ENCODE results near the gene SCARB2. TPM values are rescaled to one million over a fixed set of nuclear protein-coding genes. Genes with fewer than 3 reads are reported as not detected.
A peak's percentile ranks its signal among the peaks of the same experiment; 100 is the strongest.

Gene SCARB2
- total RNA-seq, 1 donor from 2014 or later = 145 TPM

DNA sequence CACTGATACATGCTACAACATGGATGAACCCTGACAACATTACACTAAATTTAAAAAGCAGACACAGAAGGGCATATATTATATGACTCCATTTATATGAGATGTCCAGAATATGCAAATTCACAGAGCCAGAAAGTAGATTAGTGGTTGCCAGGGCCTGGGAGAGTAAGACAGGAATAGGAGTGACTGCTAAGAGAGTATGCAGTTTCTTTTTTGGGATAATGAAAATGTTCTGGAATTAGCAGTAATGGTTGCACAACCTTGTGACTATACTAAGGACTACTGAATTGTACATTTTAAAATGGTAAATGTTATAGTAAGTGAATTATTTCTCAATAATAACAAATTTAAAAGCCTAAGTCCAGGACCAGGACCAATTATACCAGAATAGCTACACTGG is 35.9 kb downstream of the SCARB2 start:
- no peak for ATAC-seq
- intact Hi-C loops (cut with DNase I) = no loop called here
- DNase-seq (ENCODE audit: low spot score) = no peak

DNA sequence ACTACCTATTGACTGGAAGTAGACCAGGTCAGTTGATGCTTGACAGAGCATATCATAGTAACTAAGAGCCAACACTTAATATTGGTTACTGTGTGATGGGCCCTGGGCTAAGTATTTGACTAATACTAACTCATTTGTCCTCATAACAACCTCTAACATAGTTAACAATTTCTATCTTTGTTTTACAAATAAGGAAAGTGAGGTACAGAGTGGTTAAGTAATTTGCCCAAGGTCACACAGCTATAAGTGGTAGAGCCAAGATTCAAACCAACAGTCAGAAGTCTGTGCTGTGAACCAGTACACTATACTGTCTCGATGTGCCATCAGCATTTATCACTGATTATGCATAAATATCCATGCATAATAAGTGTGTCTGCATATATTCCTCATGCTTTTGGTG is 38.3 kb downstream of the SCARB2 start:
- DNase-seq (ENCODE audit: low spot score) (no peak), ATAC-seq (no peak)
- intact Hi-C loops (cut with DNase I) = no loop called here

DNA sequence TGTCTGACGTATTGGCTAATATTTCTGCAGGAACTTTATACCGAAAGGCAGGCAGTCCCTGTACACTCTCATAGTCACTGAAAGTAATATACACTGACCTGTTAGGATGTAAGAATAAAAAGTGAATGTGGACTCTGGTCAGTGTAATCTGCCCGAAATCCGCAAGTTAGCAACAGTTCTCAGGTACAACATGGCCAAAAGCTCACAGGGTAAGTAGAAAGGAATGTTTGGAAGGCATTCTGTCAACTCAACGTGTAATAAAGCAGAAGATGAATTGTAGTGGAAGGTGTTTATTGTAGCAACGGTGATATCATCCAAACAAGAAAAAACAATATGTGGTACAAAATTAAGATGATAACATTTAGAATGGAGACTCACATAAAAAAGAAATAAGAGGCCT is 39.4 kb downstream of the SCARB2 start:
- DNase-seq (ENCODE audit: low spot score) (no peak), ATAC-seq (no peak)
- intact Hi-C loops (cut with DNase I) = no loop called here

DNA sequence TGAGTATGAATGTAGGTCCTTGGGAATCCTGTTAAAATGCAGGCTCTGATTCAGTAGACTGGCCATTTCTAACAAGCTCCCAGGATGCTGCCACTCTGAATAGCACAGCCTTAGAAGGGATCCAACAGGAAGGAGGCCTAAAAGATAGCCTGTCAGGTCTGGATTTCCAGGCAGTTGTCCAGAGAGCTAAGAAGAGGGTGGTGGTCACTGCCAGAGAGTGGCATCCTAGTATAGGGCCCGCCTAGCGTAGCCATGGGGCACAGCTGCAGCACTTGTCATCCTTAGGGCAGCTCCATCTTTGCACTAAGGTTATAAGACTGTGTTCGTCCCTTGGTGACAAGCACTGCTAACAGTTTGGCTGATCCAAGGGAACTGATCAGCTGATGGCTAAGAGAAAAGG is 44.9 kb downstream of the SCARB2 start:
- ATAC-seq = no peak
- DNase-seq (ENCODE audit: low spot score) = no peak
- intact Hi-C loops (cut with DNase I) = no loop called here

DNA sequence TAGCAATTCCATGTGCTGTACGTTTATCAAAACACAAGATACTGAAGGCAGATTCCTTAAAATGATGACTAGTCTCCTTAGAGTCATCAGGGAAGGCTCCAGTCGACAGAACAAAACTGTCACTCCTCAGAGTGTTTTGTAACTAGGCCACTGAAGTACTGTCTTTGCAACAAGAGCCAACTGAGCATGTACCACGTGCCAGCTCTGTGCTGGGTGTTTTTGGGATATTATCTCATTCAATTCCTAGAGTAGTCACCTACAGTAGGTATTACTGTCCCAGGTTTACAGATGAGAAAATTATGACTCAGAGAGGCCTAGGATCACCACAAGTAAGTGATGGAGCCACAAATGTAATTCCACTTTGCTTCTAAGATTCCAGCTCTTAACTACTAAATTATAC is 47.1 kb downstream of the SCARB2 start:
- no peak for DNase-seq (ENCODE audit: low spot score)
- no peak for ATAC-seq
- intact Hi-C loops (cut with DNase I) = no loop called here

DNA sequence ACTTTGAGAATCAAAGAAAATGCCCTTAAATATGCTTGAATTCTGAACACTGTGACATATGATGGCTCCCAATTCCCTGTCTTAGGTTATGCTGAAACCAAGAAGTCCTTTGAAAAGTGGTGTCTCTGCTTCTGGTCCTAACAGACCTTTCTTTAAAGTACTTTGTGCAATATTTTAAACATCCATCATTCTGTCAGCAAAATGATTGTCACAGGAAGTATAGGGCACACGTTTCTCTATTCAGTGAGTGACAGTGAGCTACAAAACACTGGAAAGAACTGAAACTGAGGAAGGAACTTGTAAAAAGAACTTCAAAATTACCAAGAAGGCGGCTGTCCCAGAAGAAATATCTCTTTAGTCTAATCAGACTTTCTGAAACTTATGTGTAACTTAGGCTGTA is 53.3 kb downstream of the SCARB2 start:
- DNase-seq (ENCODE audit: low spot score) = no peak

DNA sequence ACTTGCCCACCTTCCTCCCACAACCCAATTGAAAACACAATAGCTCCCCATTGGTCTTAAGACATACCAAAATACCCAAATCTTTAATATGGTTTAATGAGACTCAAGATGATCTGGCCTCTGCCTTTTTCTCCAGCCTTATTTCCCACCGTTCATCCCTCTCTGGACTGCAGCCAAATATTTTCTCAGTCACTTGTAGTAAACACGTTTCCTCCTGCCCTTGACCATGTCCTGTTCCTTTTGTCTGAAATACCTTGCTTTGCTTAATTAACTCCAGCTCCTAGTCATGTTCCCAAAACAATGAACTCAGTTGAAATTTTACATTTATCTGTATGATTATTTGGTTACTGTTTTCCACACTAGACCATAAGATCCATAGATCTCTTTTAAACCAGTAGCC is 57.0 kb downstream of the SCARB2 start:
- no peak for ATAC-seq
- no peak for DNase-seq (ENCODE audit: low spot score)
- intact Hi-C loops (cut with DNase I) = no loop called here

More for the DNA sequence above, 53.3 kb downstream of the SCARB2 start:
- no peak for ATAC-seq
- intact Hi-C loops (cut with DNase I) = no loop called here

DNA sequence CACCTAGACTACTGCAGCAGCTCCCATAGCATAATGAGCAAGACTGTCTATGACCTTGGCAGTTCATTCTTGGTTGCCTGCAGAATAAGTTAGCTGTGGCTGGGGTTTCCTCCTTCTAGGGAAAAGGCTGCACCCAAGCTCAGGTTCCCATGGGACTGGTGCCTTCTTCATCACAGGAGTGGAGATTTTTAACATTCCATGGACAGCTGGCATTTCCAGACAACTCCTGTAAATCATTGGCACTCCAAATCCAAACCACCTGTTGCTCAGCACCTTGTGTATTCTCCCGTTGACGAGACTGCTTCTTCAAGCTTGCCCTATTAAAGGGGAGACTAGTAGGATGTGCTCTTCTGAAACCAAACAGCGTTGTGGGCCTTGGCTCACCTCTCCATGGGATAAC is 57.6 kb downstream of the SCARB2 start:
- intact Hi-C loops (cut with DNase I) = no loop called here
- DNase-seq (ENCODE audit: low spot score) (no peak), ATAC-seq (no peak)

DNA sequence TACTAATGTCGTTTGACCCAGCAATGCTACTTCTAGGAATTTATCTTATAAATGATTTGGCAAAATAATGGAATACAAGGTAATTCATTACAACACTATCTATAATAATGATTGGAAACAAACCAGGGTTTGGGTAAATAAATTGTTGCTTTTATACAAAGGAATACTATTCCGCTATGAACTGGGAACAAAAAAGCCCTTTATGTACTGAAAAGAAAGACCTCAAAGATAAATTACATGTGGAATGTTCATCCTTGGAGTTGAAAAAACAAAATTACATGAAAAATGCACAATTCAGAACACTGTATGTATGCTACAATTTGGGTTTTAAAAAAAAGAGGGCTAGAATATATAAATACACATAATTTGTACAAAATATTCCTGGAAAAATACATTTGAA is 60.3 kb downstream of the SCARB2 start:
- ATAC-seq (no peak), DNase-seq (ENCODE audit: low spot score) (no peak)
- intact Hi-C loops (cut with DNase I) = no loop called here

DNA sequence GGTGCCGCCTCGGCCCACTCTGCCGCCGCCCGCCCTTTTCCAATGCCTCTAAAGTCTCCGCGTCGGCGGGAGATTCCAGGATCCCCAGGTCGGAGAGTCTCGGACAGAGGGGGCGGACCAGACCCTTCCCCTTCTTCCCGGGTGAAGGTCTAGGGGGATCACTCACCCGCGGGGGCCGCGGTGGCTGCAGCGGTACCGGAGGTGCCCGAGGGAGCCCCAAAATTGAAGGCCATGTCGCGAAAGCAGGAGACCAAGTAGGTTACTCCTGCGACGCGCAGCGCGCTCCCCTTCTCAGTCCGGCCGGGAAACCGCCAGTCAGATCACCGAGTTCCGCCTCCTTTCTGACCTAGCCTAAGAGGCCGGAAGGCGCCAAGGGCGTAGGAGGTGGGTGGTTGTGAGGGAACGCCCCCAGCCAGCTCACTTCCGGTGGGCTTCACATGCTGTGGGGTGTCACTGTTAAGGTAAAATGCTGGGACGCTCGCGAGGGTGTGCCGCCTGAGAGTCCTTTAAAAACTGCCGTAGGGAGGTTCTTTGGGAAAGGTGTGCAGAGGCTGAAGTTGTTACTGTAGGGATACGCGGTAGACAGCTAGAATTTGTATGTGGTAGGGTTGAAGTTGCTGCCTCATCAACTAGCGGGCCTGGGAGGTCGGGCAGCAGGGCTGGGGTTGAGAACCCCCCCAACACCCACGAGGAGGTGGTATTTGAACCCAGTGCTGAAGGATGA is 65.3 kb downstream of the SCARB2 start, which contains the start of gene NUP54:
Gene NUP54 (minus strand): TSS at position 256 of the 724 bp plus-strand sequence. CDS start 23 bp downstream, at position 233.
- peak; percentile 100 for ATAC-seq
- intact Hi-C loops (cut with DNase I) = no loop called here
- DNase-seq (ENCODE audit: low spot score) = peak; percentile 95

DNA sequence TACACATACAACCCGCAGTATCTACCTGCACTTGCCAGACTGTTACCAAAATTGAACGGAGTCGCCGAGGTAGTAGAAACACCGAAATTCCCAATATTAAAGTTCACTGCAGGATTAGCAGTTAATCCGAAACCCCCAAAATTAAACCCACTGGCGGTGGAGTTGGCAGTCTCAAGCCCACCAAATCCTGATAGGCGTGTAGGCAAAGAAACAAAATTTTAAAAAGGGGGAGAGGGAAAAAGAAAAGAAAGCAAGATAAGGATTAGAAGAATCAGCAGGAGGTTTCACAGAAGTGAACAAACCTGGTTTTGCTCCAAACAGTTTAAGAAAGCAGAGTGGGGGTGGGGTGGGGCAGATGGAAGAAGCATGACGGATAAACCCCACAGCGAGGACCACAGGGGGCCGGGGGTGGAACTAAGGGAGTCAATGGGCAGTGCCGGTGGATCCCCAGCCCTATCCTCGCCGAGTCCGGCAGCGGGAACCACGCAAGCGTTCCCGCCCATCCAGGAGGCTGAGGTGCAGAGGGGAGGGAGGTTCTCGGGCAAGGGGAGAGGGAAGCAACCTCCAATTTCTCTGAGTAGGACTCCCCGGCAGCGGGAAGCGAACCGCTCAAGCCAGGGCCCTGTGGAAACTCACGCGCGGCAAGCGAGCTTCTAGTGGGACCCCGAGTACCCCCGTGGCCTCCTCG is 66.0 kb downstream of the SCARB2 start:
- ATAC-seq (peak; percentile 74), DNase-seq (ENCODE audit: low spot score) (peak; percentile 65)
- intact Hi-C loops (cut with DNase I) = loop anchor here (2.0 kb wide), 1 partner anchor 45 kb away; no protein-coding TSS in a partner anchor

DNA sequence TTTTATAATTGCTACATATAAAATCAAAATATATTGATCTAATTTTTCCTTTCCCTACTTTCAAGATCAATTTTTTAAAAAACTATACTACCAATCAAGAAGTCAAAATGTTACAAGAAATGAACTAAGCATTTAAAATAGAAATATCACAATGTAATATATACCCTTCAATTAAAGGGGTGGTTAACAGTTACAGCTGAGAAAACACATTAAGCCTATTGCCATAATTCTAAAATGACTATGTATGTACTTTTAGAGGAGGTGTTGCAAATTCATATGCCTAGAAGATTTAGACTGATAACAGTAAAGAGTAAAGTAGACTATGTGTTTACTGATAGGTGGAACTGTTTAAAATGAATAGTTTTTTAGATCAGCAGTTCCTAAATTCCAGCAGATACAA is 69.1 kb downstream of the SCARB2 start:
- intact Hi-C loops (cut with DNase I) = no loop called here

DNA sequence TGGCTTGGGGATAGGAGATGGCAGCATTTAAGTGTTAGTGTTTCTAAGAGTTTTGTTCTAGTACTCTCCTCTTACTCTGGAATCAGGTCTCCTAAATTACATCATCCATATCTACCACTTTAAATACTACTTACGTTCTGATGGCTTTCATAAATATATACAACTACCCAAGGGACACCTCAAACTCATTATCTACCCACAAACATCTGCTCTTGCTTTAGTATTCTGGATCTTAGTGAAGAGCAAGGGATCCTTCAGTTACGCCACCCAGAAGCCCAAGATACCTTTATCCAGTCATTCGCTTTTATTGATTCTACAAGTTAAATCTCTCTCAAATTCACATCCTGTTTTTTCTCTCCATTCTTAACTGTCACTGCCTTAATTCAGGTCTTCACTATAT is 72.4 kb downstream of the SCARB2 start:
- ATAC-seq (no peak), DNase-seq (ENCODE audit: low spot score) (no peak)
- intact Hi-C loops (cut with DNase I) = no loop called here

More for the DNA sequence above, 69.1 kb downstream of the SCARB2 start:
- ATAC-seq (no peak), DNase-seq (ENCODE audit: low spot score) (no peak)

DNA sequence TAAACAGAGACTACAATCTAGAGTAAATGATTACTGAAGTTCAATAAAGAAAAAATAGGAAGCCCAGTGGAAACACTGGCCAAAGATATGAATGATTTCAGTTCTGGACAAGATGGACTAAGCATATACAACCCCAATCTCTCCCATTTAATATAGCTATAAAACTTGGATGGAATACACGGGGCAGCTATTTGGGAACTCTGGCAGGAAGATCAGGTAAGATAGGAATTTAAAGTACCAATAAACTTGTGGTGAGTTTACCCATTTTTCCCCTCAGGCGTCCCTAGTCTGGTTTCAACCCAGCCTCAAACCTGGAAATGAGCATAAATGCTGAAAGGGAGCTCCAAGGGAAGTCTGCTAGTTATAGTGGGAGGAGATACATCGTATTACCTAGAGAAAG is 85.9 kb downstream of the SCARB2 start:
- intact Hi-C loops (cut with DNase I) = loop anchor here (2.0 to 5.0 kb wide), 2 partner anchors 31 to 1825 kb away; no protein-coding TSS in a partner anchor
- no peak for ATAC-seq
- no peak for DNase-seq (ENCODE audit: low spot score)

DNA sequence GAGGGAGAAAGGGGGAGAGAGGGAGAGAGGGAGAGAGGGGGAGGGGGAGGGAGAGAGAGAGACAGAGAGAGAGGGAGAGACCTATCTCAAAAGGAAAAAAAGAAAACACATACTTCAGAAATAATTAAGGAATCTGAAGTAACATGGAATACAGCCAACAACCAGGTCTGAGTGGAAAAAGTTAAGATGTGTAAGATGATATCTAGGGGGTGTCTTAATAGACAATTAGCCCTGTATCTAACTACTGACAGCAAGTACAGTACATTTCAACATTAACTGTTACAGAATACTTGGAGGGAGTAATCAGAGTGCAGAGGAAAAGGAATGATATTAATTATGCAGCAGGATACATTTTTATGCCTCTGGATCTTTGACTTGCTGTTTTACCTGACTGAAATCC is 87.8 kb downstream of the SCARB2 start:
- ATAC-seq = no peak
- intact Hi-C loops (cut with DNase I) = loop anchor here (2.0 to 5.0 kb wide), 2 partner anchors 29 to 1826 kb away; no protein-coding TSS in a partner anchor
- DNase-seq (ENCODE audit: low spot score) = no peak

DNA sequence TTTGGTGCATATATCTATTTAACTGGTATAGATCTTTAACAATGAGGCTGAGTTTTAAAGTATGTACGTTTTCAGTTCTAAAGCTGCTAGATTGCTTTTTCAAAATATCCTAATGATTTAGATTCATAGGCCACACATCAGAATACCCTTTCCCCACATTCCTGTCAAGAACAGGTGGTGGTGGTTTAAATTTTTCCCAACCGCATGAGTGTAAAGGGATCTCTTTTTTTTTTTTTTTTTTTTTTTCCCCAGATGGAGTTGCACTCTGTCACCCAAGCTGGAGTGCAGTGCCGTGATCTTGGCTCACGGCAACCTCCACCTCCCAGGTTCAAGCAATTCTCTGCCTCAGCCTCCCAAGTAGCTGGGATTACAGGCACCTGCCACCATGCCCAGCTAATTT is 93.4 kb downstream of the SCARB2 start:
- no peak for ATAC-seq
- intact Hi-C loops (cut with DNase I) = no loop called here

DNA sequence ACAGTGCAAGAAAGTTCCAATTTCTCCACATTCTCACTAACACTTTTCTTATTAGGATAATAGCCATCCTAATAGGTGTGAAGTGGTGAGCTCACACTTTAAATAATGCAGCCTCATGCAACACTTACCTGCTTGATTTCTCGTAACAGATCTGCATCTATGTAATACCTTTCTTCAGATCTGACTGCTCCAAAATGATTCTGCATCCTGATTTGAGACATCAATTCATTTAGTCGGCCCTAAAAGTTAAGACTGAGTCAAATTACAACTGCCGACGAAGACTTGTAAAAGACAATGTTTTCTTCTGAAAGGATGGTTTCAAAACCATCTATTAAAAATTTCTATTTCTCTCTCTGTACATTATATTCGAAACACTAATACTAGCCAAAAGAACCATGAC is 96.1 kb downstream of the SCARB2 start:
- ATAC-seq (no peak), DNase-seq (ENCODE audit: low spot score) (no peak)
- intact Hi-C loops (cut with DNase I) = no loop called here

More for the DNA sequence above, 93.4 kb downstream of the SCARB2 start:
- no peak for DNase-seq (ENCODE audit: low spot score)

DNA sequence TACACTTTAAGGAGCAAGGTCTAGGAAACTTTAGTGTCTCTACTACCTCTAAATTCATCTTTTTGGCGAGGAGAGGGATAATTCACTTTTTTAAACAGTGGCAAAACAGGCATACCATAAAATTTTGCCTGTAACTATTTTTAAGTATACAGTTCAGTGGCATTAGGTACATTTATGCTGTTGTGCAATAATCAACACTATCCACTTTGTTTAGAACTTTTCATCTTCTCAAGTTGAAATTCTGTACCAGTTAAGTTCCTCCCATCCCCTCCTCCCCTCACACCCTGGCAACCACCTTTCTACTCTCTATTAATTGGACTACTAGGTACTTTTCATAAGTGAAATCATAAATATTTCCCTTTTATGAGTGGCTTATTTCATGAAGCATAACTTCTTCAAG is 96.8 kb downstream of the SCARB2 start:
- no peak for ATAC-seq
- intact Hi-C loops (cut with DNase I) = no loop called here
- no peak for DNase-seq (ENCODE audit: low spot score)

Data from sciatic nerve (tissue), 2 donors.